Frontal cortex (tissue), 4 donors: ENCODE results near the gene FOXL3. TPM values are rescaled to one million over a fixed set of nuclear protein-coding genes. Genes with fewer than 3 reads are reported as not detected.

Source experiments
- DNase-seq, 2 donors: peaks; one replicate each; pipeline ENCODE4 v3.0.0; 2012; ENCODE audit warnings: low spot score in 2 of 2
- FAIRE-seq: peaks from 2 replicates; lab custom pipeline; 2012; peaks lifted over from hg19 to GRCh38; lab: Jason Lieb, UNC
- total RNA-seq: library from RNA; depleted of rRNA; stranded (reverse); fragments of >200 nt; gene quantifications from one replicate; pipeline ENCODE4 v1.2.3, GENCODE V29; 2014
- donor health status: control.
- donor health status: control.
- donor health status: control.

Gene FOXL3
- total RNA-seq, 1 donor from 2014 or later: not detected

- FAIRE-seq (no peak), DNase-seq (no peak)
These were observed 28.5 kb downstream of the FOXL3 start for GRCh38 chr7:318476-318875.

GRCh38 chr7:318878-319661 is 29.1 kb downstream of the FOXL3 start:
- DNase-seq (no peak), FAIRE-seq (no peak)

GRCh38 chr7:320297-320696 is 30.3 kb downstream of the FOXL3 start:
- no peak for FAIRE-seq
- no peak for DNase-seq

- FAIRE-seq: no peak
These were observed 32.2 kb downstream of the FOXL3 start for GRCh38 chr7:322111-322671.

GRCh38 chr7:322708-323111 is 32.7 kb downstream of the FOXL3 start:
- no peak for DNase-seq
- no peak for FAIRE-seq

More at GRCh38 chr7:322111-322671, 32.2 kb downstream of the FOXL3 start:
- peak; percentile 86 to 95 for DNase-seq

- FAIRE-seq: no peak
- no peak for DNase-seq
These were observed 33.4 kb downstream of the FOXL3 start for GRCh38 chr7:323410-323809.

GRCh38 chr7:324011-324410 is 34.0 kb downstream of the FOXL3 start:
- FAIRE-seq (no peak), DNase-seq (no peak)

GRCh38 chr7:325051-325798 is 35.3 kb downstream of the FOXL3 start:
- FAIRE-seq: no peak
- no peak for DNase-seq

GRCh38 chr7:325811-326210 is 35.8 kb downstream of the FOXL3 start:
- FAIRE-seq (no peak), DNase-seq (no peak)

- no peak for DNase-seq
- no peak for FAIRE-seq
These were observed 36.3 kb downstream of the FOXL3 start for GRCh38 chr7:326273-326672.

GRCh38 chr7:326809-327232 is 36.9 kb downstream of the FOXL3 start:
- no peak for FAIRE-seq
- no peak for DNase-seq

GRCh38 chr7:327233-327931 is 37.4 kb downstream of the FOXL3 start:
- FAIRE-seq (no peak), DNase-seq (no peak)

GRCh38 chr7:327991-328702 is 38.2 kb downstream of the FOXL3 start:
- no peak for DNase-seq
- FAIRE-seq: no peak

- no peak for FAIRE-seq
These were observed 39.8 kb downstream of the FOXL3 start for GRCh38 chr7:329691-330281.

GRCh38 chr7:330511-331230 is 40.7 kb downstream of the FOXL3 start:
- no peak for FAIRE-seq
- DNase-seq: peak in 1 of 2 donors; percentile 68

More at GRCh38 chr7:329691-330281, 39.8 kb downstream of the FOXL3 start:
- no peak for DNase-seq

- DNase-seq (no peak), FAIRE-seq (no peak)
These were observed 42.1 kb downstream of the FOXL3 start for GRCh38 chr7:332020-332517.

GRCh38 chr7:332646-333392 is 42.8 kb downstream of the FOXL3 start:
- peak; percentile 83 to 88 for DNase-seq
- FAIRE-seq: no peak

GRCh38 chr7:333393-333764 is 43.4 kb downstream of the FOXL3 start:
- peak in 1 of 2 donors; percentile 52 for DNase-seq
- no peak for FAIRE-seq
